Transverse colon (tissue), 4 donors: ENCODE data around the gene PRMT2. TPM values are rescaled to one million over a fixed set of nuclear protein-coding genes. Genes with fewer than 3 reads are reported as not detected.

Experiments
- DNase-seq: peaks from one replicate; pipeline ENCODE4 v3.0.0-alpha.2; 2019
- H3K27ac ChIP-seq, 4 donors: fragments of 200-600 bp; sonication (generic); 2 replicates each; pipeline ENCODE4 v1.5.1; 2016 to 2018; ENCODE audit warnings: inconsistent platforms in 4 of 4
- H3K27me3 ChIP-seq: fragments of 200-600 bp; sonication (generic); 2 replicates; pipeline ENCODE4 v1.5.1; 2017; ENCODE audit warnings: inconsistent platforms
- H3K36me3 ChIP-seq, 4 donors: fragments of 200-600 bp; sonication (generic); 2 replicates each; pipeline ENCODE4 v1.5.1; 2017 to 2019; ENCODE audit warnings: inconsistent platforms in 4 of 4
- H3K4me1 ChIP-seq, 4 donors: fragments of 200-600 bp; sonication (generic); 2 replicates each; pipeline ENCODE4 v1.5.1; 2017 to 2020; ENCODE audit warnings: inconsistent platforms in 4 of 4
- H3K4me3 ChIP-seq, 4 donors: fragments of 200-600 bp; sonication (generic); 1 replicate in 1 of 4; 2 replicates in 3 of 4; pipeline versions ENCODE4 v1.5.1 to v1.6.1; 2017 to 2019; ENCODE audit warnings: inconsistent platforms in 4 of 4
- H3K9me3 ChIP-seq, 2 donors: fragments of 200-600 bp; sonication (generic); 2 replicates each; pipeline ENCODE4 v1.5.1; 2017 to 2019; ENCODE audit warnings: inconsistent platforms in 2 of 2
- EP300 ChIP-seq: sonication (generic); formaldehyde crosslinking; IDR thresholded peaks from one replicate; pipeline ENCODE4 v1.6.1; 2017; ENCODE audit warnings: antibody characterized with exemption, low read depth
- POLR2A ChIP-seq: fragments of 450-650 bp; IDR thresholded peaks from one replicate; pipeline ENCODE4 v1.6.1; 2016; ENCODE audit warnings: antibody characterized with exemption, mild to moderate bottlenecking, moderate library complexity
- POLR2AphosphoS5 ChIP-seq, 3 donors: sonication (generic); formaldehyde crosslinking; IDR thresholded peaks; one replicate each; pipeline ENCODE4 v1.6.1; 2016; ENCODE audit warnings: antibody characterized with exemption in 3 of 3
- WGBS, 2 donors: methylation state at CpG; one replicate each; pipeline ENCODE4 v1.1.5; 2018; ENCODE audit warnings: low coverage in 1 of 2; 5-methylcytosine and 5-hydroxymethylcytosine counted together
- in situ Hi-C, 4 donors: fragments of 200-750 bp; cut with MboI; loops; one replicate each; pipeline versions ENCODE4 v1.15.0 to v1.15.1; 2017; ENCODE audit warnings: low sequenced_read_pairs in 3 of 4, low pct_ligation_motif_present in 1 of 4, low pct_unique_long_range_greater_than_20kb in 1 of 4
- intact Hi-C: fragments of 100-400 bp; cut with DNase I; formaldehyde crosslinking; loops from one replicate; pipeline ENCODE4 v1.15.1; 2023; ENCODE audit warnings: low total_unique reads
- total RNA-seq, 4 donors: library from RNA; depleted of rRNA; stranded (reverse); fragments of >200 nt; gene quantifications; one replicate each; pipeline ENCODE4 v1.1.0, GENCODE V29; 2016
- TF ChIP-seq, protein P1 (sequence below), 5 experiments: fragments of 200-600 bp in 3 of 5; fragments of 450-650 bp in 2 of 5; sonication (generic) in 3 of 5; IDR thresholded peaks; 1 replicate in 2 of 5; 2 replicates in 3 of 5; pipeline ENCODE4 v1.5.1; 2016 to 2017; ENCODE audit warnings: antibody characterized with exemption in 5 of 5, inconsistent platforms in 3 of 5, mild to moderate bottlenecking in 2 of 5, moderate library complexity in 1 of 5

Gene PRMT2
- total RNA-seq, 4 donors from 2014 or later = 80.4 to 112 (median 96.2) TPM

DNA sequence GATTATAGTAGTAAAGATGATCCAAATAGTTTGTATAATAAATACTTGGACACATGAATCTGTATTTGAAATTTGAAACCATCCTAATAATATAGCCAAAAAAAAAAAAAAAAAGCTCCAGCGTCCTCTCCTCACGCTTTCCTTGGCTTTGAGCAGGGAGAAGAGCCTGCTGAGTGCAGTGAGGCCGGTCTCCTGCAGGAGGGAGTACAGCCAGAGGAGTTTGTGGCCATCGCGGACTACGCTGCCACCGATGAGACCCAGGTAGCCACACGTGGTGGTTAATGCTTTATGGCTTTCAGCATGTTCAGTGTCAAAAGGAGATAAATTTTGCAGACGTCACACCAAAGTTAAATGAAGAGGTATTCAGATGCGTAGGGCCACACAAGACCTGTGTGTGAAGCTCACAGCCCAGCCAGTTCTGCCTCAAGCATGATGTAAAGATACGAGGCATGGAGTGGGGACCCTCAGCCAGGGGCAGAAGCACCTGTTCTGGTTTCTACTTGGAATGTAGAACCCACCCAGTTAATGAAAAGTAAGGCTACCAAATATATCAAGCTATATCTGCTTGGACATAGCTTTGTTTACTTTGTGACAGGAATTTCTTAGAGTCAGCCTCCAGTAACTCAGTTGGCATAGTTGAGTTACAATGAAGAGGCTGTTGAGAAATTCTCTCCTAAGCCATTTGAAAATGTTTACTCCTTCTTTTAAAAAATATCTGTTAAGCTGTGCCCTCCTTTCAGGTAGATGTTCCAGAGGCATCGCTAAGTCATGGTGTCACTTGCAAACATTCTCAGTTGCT is 8.1 kb downstream of the PRMT2 start:
- H3K27ac ChIP-seq = no peak overlapping the region
- TF ChIP-seq POLR2AphosphoS5 (IDR thresholded peaks at IDR 0.05) = no peak
- no peak for TF ChIP-seq EP300
- TF ChIP-seq POLR2A = no peak
- TF ChIP-seq, protein P1, sequence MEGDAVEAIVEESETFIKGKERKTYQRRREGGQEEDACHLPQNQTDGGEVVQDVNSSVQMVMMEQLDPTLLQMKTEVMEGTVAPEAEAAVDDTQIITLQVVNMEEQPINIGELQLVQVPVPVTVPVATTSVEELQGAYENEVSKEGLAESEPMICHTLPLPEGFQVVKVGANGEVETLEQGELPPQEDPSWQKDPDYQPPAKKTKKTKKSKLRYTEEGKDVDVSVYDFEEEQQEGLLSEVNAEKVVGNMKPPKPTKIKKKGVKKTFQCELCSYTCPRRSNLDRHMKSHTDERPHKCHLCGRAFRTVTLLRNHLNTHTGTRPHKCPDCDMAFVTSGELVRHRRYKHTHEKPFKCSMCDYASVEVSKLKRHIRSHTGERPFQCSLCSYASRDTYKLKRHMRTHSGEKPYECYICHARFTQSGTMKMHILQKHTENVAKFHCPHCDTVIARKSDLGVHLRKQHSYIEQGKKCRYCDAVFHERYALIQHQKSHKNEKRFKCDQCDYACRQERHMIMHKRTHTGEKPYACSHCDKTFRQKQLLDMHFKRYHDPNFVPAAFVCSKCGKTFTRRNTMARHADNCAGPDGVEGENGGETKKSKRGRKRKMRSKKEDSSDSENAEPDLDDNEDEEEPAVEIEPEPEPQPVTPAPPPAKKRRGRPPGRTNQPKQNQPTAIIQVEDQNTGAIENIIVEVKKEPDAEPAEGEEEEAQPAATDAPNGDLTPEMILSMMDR (IDR thresholded peaks at IDR 0.05) = no peak

GRCh38 chr21:46645840-46646239 is 10.4 kb downstream of the PRMT2 start:
- Histone ChIP-seq H3K27ac (no peak overlapping the region), H3K9me3 (no peaks in the 10 kb centered on the region), H3K27me3 (no peaks in the 10 kb centered on the region), H3K36me3 (peaks cover 0 to 71% (median 24%) of the 10 kb centered on the region in 4 donors), H3K4me1 (no peaks in the 10 kb centered on the region), H3K4me3 (no peak overlapping the region)
- TF ChIP-seq, protein P1 (IDR thresholded peaks at IDR 0.05) = no peak
- TF ChIP-seq EP300 (no peak), POLR2A (no peak), POLR2AphosphoS5 (IDR thresholded peaks at IDR 0.05) (no peak)
- 96 to 100% methylated on average over 2 to 5 of the region's 5 CpGs for WGBS, 2 donors
- intact Hi-C loops (no loop called here), in situ Hi-C loops (no loop called here)
- DNase-seq = no peak

More for the DNA sequence above, 8.1 kb downstream of the PRMT2 start:
- DNase-seq = no peak
- peaks cover 0 to 13% (median 6%) of the 10 kb centered on the region in 4 donors for H3K4me1 ChIP-seq
- WGBS, 2 donors = 81 to 86% methylated on average over 8 to 12 of the region's 12 CpGs
- H3K9me3 ChIP-seq = no peaks in the 10 kb centered on the region
- H3K36me3 ChIP-seq = peaks cover 0 to 52% (median 16%) of the 10 kb centered on the region in 4 donors
- in situ Hi-C loops (no loop called here), intact Hi-C loops (no loop called here)
- H3K4me3 ChIP-seq = no peak overlapping the region
- H3K27me3 ChIP-seq = no peaks in the 10 kb centered on the region

- peaks cover 0 to 69% (median 24%) of the 10 kb centered on the region in 4 donors for H3K36me3 ChIP-seq
- intact Hi-C loops (no loop called here), in situ Hi-C loops (no loop called here)
- no peaks in the 10 kb centered on the region for H3K9me3 ChIP-seq
- WGBS, 2 donors = 94 to 95% methylated on average over 8 to 9 of the region's 9 CpGs
- H3K4me1 ChIP-seq = no peaks in the 10 kb centered on the region
- TF ChIP-seq, protein P1 (IDR thresholded peaks at IDR 0.05) = no peak
- TF ChIP-seq EP300 (no peak), POLR2AphosphoS5 (IDR thresholded peaks at IDR 0.05) (no peak), POLR2A (no peak)
- no peak overlapping the region for H3K4me3 ChIP-seq
- no peak overlapping the region for H3K27ac ChIP-seq
- DNase-seq = no peak
- H3K27me3 ChIP-seq = no peaks in the 10 kb centered on the region
Measured at GRCh38 chr21:46646541-46647154, 11.2 kb downstream of the PRMT2 start.

- WGBS, 2 donors = 96 to 97% methylated on average over 23 to 27 of the region's 27 CpGs
- Histone ChIP-seq H3K27ac (no peak overlapping the region), H3K9me3 (no peaks in the 10 kb centered on the region), H3K36me3 (peaks cover 0 to 77% (median 29%) of the 10 kb centered on the region in 4 donors), H3K27me3 (no peaks in the 10 kb centered on the region), H3K4me1 (no peaks in the 10 kb centered on the region), H3K4me3 (no peak overlapping the region)
- TF ChIP-seq POLR2A (no peak), POLR2AphosphoS5 (IDR thresholded peaks at IDR 0.05) (no peak), EP300 (no peak)
- TF ChIP-seq, protein P1 (IDR thresholded peaks at IDR 0.05) = no peak
- in situ Hi-C loops (no loop called here), intact Hi-C loops (no loop called here)
- DNase-seq = no peak
Measured at GRCh38 chr21:46648539-46648938, 13.1 kb downstream of the PRMT2 start.
